Osteoblast (primary cell): ENCODE results near the gene SHROOM1. TPM values are rescaled to one million over a fixed set of nuclear protein-coding genes. Genes with fewer than 3 reads are reported as not detected.
"Not testable (repeated sequence)": the region's sequence is repeated elsewhere in the genome, so short reads cannot be mapped to it uniquely, and the experiment has no call there.

Source experiments
- DNase-seq: peaks from one replicate; pipeline ENCODE4 v3.0.0; 2011; ENCODE audit warnings: low spot score, mixed read lengths; ENCODE audit not compliant: insufficient read length; ENCODE audit errors: missing footprints
- H2AFZ ChIP-seq: 2 replicates; pipeline ENCODE4 v1.6.0; 2011; ENCODE audit warnings: mild to moderate bottlenecking, low read length
- H3K27ac ChIP-seq: 2 replicates; pipeline ENCODE4 v1.5.1; 2011; ENCODE audit warnings: mild to moderate bottlenecking, low read depth, low read length, moderate library complexity
- H3K27me3 ChIP-seq: 2 replicates; pipeline ENCODE4 v1.6.0; 2012; ENCODE audit warnings: mild to moderate bottlenecking, control low read depth, inconsistent platforms, low read length, moderate library complexity; ENCODE audit not compliant: insufficient read depth
- H3K36me3 ChIP-seq: 2 replicates; pipeline ENCODE4 v1.5.1; 2011; ENCODE audit warnings: mild to moderate bottlenecking, low read length, control low read depth, moderate library complexity; ENCODE audit not compliant: insufficient read depth
- H3K4me1 ChIP-seq: 2 replicates; pipeline ENCODE4 v1.5.1; 2011; ENCODE audit warnings: mild to moderate bottlenecking, low read length, control low read depth, moderate library complexity; ENCODE audit not compliant: insufficient read depth
- H3K4me2 ChIP-seq: 2 replicates; pipeline ENCODE4 v1.6.0; 2011; ENCODE audit warnings: mild to moderate bottlenecking, low read length; ENCODE audit not compliant: insufficient read depth
- H3K4me3 ChIP-seq: fragments of 200-600 bp; sonication (generic); 3 replicates; pipeline ENCODE4 v1.5.1; 2012; ENCODE audit warnings: mild to moderate bottlenecking, low read length, inconsistent platforms; ENCODE audit not compliant: insufficient read depth
- H3K79me2 ChIP-seq: 2 replicates; pipeline ENCODE4 v1.6.0; 2012; ENCODE audit warnings: mild to moderate bottlenecking, low read length, control low read depth, inconsistent platforms; ENCODE audit not compliant: insufficient read depth
- H3K9me3 ChIP-seq: 2 replicates; pipeline ENCODE4 v1.5.1; 2011; ENCODE audit warnings: low read depth, low read length, control low read depth
- H4K20me1 ChIP-seq: 2 replicates; pipeline ENCODE4 v1.6.0; 2012; ENCODE audit warnings: mild to moderate bottlenecking, low read length, control low read depth; ENCODE audit not compliant: insufficient read depth
- CTCF ChIP-seq: IDR thresholded peaks from 2 replicates; pipeline ENCODE4 v1.5.1; 2011; ENCODE audit warnings: mild to moderate bottlenecking, low read depth, low read length, moderate library complexity; ENCODE audit errors: extremely low read depth
- total RNA-seq: library from RNA; depleted of rRNA; stranded (reverse); fragments of >200 nt; gene quantifications from 2 replicates; pipeline ENCODE4 v1.2.3, GENCODE V29; 2012

Gene SHROOM1
- total RNA-seq, 1 donor: 4.7 TPM

DNA sequence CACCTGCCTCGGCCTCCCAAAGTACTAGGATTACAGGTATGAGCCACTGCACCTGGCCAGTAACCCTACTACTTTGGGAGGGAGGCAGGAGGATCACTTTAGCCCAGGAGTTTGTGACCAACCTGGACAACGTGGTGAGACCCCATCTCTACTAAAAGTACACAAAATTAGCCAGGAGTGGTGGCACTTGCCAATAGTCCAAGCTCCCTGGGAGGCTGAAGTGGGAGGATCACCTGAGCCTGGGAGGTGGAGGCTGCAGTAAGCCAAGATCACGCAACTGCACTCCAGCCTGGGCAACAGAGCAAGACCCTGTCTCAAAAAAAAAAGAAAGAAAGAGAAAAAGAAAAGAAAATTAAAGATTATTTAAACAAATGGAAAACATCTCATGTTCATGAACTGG, 25.6 kb upstream of the SHROOM1 start:
- H3K27ac ChIP-seq: no peak overlapping the region
- no peak for TF ChIP-seq CTCF
- no peaks in the 10 kb centered on the region for H3K36me3 ChIP-seq
- H2AFZ ChIP-seq: no peak overlapping the region
- H3K9me3 ChIP-seq: no peaks in the 10 kb centered on the region
- H3K27me3 ChIP-seq: no peaks in the 10 kb centered on the region
- H3K4me1 ChIP-seq: no peaks in the 10 kb centered on the region
- no peak overlapping the region for H3K4me3 ChIP-seq
- no peaks in the 10 kb centered on the region for H3K79me2 ChIP-seq
- H4K20me1 ChIP-seq: no peaks in the 10 kb centered on the region
- no peak for DNase-seq
- no peak overlapping the region for H3K4me2 ChIP-seq

- not testable (repeated sequence) for H2AFZ ChIP-seq, H3K9me3 ChIP-seq, H3K4me2 ChIP-seq, H3K4me1 ChIP-seq, H3K27me3 ChIP-seq, H3K27ac ChIP-seq, DNase-seq, H3K4me3 ChIP-seq, H3K36me3 ChIP-seq, H4K20me1 ChIP-seq, H3K79me2 ChIP-seq
Observed at GRCh38 chr5:132854992-132855391, 24.5 kb upstream of the SHROOM1 start.

DNA sequence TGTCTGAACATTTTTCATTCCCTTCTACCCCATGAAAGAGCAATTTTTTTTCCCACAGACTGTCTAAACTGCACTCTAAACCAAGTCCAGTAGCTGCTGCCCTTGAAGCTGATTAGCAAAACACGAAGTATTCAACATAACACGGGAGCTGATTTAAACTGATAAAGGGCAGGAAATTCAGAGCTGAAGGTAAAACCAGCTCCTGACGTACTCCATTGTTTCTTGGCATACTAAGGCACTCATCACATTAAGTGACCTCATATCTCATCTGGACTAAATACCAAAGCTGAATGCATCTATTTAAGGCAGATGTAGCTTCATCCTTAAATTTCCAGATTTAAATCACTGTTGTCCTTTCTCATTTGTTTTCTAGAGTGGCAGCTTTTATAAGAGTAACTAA, 23.9 kb upstream of the SHROOM1 start:
- no peak for DNase-seq

DNA sequence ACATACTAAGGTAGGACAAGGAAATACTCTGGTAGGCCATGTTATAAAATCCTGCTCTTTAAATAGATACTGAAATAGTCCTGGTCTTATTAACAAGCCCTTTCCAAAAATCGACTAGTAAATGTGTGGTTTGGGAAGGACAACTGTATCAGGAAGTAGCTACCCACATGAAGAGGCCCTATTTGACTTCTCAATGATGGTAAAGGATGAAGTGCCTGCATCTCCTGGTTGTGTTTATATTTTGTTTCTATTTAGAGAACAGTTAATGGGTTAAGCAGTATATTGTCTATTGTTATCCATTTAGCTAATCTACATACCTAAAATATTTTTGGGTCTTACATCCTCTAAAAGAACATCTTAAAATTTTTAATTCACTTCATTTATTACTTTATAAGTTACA, 23.3 kb upstream of the SHROOM1 start:
- TF ChIP-seq CTCF: no peak
- Histone ChIP-seq H3K4me3 (no peak overlapping the region), H3K27me3 (no peaks in the 10 kb centered on the region), H3K36me3 (no peaks in the 10 kb centered on the region), H3K4me2 (no peak overlapping the region), H3K9me3 (no peaks in the 10 kb centered on the region), H4K20me1 (no peaks in the 10 kb centered on the region), H3K27ac (no peak overlapping the region), H2AFZ (no peak overlapping the region), H3K79me2 (no peaks in the 10 kb centered on the region), H3K4me1 (no peaks in the 10 kb centered on the region)
- DNase-seq: peak; percentile 41

More for the DNA sequence above, 23.9 kb upstream of the SHROOM1 start:
- H3K79me2 ChIP-seq: no peaks in the 10 kb centered on the region
- no peaks in the 10 kb centered on the region for H4K20me1 ChIP-seq
- no peak overlapping the region for H3K4me3 ChIP-seq
- H3K4me2 ChIP-seq: no peak overlapping the region
- H3K27me3 ChIP-seq: no peaks in the 10 kb centered on the region
- no peaks in the 10 kb centered on the region for H3K36me3 ChIP-seq
- no peak overlapping the region for H3K27ac ChIP-seq
- H2AFZ ChIP-seq: peak overlapping the region; percentile 32
- no peaks in the 10 kb centered on the region for H3K4me1 ChIP-seq
- TF ChIP-seq CTCF: no peak
- H3K9me3 ChIP-seq: no peaks in the 10 kb centered on the region
